Cerebellar cortex (tissue), 1 donor: ENCODE measurements around the gene SNX7.
A peak's percentile ranks its signal among the peaks of the same experiment; 100 is the strongest.

Experiments
- DNase-seq: peaks from one replicate; pipeline ENCODE4 v3.0.0-alpha.2; 2015; ENCODE audit warnings: low spot score

Gene SNX7

GRCh38 chr1:98697781-98698180, 36.3 kb downstream of the SNX7 start:
- no peak for DNase-seq

- DNase-seq: no peak
Observed at GRCh38 chr1:98698625-98699024, 37.1 kb downstream of the SNX7 start.

- DNase-seq: no peak
Observed at GRCh38 chr1:98700228-98700627, 38.7 kb downstream of the SNX7 start.

GRCh38 chr1:98702976-98703375, 41.5 kb downstream of the SNX7 start:
- no peak for DNase-seq

GRCh38 chr1:98704474-98704873, 43.0 kb downstream of the SNX7 start:
- DNase-seq: peak; percentile 22

GRCh38 chr1:98704971-98705370, 43.5 kb downstream of the SNX7 start:
- no peak for DNase-seq

- DNase-seq: no peak
Observed at GRCh38 chr1:98705591-98705990, 44.1 kb downstream of the SNX7 start.

- no peak for DNase-seq
Observed at GRCh38 chr1:98706173-98706843, 44.8 kb downstream of the SNX7 start.

- DNase-seq: no peak
Observed at GRCh38 chr1:98707556-98707955, 46.0 kb downstream of the SNX7 start.

GRCh38 chr1:98709906-98710305, 48.4 kb downstream of the SNX7 start:
- DNase-seq: no peak

- no peak for DNase-seq
Observed at GRCh38 chr1:98723574-98723973, 62.1 kb downstream of the SNX7 start.

GRCh38 chr1:98732985-98733781, 71.7 kb downstream of the SNX7 start:
- DNase-seq: no peak

GRCh38 chr1:98733782-98734112, 72.2 kb downstream of the SNX7 start:
- DNase-seq: no peak

- DNase-seq: no peak
Observed at GRCh38 chr1:98735756-98736155, 74.2 kb downstream of the SNX7 start.

GRCh38 chr1:98737835-98738234, 76.3 kb downstream of the SNX7 start:
- no peak for DNase-seq

GRCh38 chr1:98739762-98740161, 78.2 kb downstream of the SNX7 start:
- no peak for DNase-seq

- no peak for DNase-seq
Observed at GRCh38 chr1:98741164-98741563, 79.6 kb downstream of the SNX7 start.

- peak; percentile 16 for DNase-seq
Observed at GRCh38 chr1:98749152-98749756, 87.7 kb downstream of the SNX7 start.

GRCh38 chr1:98754176-98754575, 92.7 kb downstream of the SNX7 start:
- no peak for DNase-seq

- peak; percentile 16 for DNase-seq
Observed at GRCh38 chr1:98761219-98761865, 99.8 kb downstream of the SNX7 start.

GRCh38 chr1:98763488-98764150, 102.1 kb downstream of the SNX7 start:
- DNase-seq: no peak

GRCh38 chr1:98764485-98764884, 103.0 kb downstream of the SNX7 start:
- DNase-seq: no peak
